GM21717 (cell line): ENCODE results near the gene WDR37.
"Not testable (repeated sequence)": the region's sequence is repeated elsewhere in the genome, so short reads cannot be mapped to it uniquely, and the experiment has no call there.

Experiments used
- ATAC-seq: cut with Tn5 transposase; IDR thresholded peaks from one replicate; pipeline ENCODE4 v1.9.1; 2021; ENCODE audit warnings: mild to moderate bottlenecking, moderate library complexity; ENCODE audit not compliant: unreplicated experiment

The WDR37 gene

GRCh38 chr10:1149793-1150637, 93.8 kb downstream of the WDR37 start:
- no peak for ATAC-seq

GRCh38 chr10:1150638-1150955, 94.4 kb downstream of the WDR37 start:
- ATAC-seq: no peak

- no peak for ATAC-seq
Measured at GRCh38 chr10:1151076-1152033, 95.2 kb downstream of the WDR37 start.

GRCh38 chr10:1152386-1153250, 96.4 kb downstream of the WDR37 start:
- ATAC-seq: no peak

GRCh38 chr10:1153251-1153763, 97.1 kb downstream of the WDR37 start:
- no peak for ATAC-seq

GRCh38 chr10:1153805-1154351, 97.7 kb downstream of the WDR37 start:
- ATAC-seq: no peak

- no peak for ATAC-seq
Measured at GRCh38 chr10:1154531-1155295, 98.5 kb downstream of the WDR37 start.

GRCh38 chr10:1155791-1156615, 99.8 kb downstream of the WDR37 start:
- no peak for ATAC-seq

- no peak for ATAC-seq
Measured at GRCh38 chr10:1156616-1156886, 100.4 kb downstream of the WDR37 start.

- ATAC-seq: no peak
Measured at GRCh38 chr10:1156921-1157614, 100.9 kb downstream of the WDR37 start.

- ATAC-seq: no peak
Measured at GRCh38 chr10:1157615-1157933, 101.4 kb downstream of the WDR37 start.

GRCh38 chr10:1158066-1158465, 101.9 kb downstream of the WDR37 start:
- ATAC-seq: no peak

- not testable (repeated sequence) for ATAC-seq
Measured at GRCh38 chr10:1158536-1158935, 102.4 kb downstream of the WDR37 start.

- ATAC-seq: peak; percentile 52
Measured at GRCh38 chr10:1159131-1160061, 103.2 kb downstream of the WDR37 start.

- ATAC-seq: no peak
Measured at GRCh38 chr10:1160561-1161314, 104.6 kb downstream of the WDR37 start.

GRCh38 chr10:1161315-1161673, 105.1 kb downstream of the WDR37 start:
- ATAC-seq: not testable (repeated sequence)
